ENCODE measurements around the gene ZNF93.
"Not testable (repeated sequence)": the region's sequence is repeated elsewhere in the genome, so short reads cannot be mapped to it uniquely, and the experiment has no call there.

The ZNF93 gene

DNA sequence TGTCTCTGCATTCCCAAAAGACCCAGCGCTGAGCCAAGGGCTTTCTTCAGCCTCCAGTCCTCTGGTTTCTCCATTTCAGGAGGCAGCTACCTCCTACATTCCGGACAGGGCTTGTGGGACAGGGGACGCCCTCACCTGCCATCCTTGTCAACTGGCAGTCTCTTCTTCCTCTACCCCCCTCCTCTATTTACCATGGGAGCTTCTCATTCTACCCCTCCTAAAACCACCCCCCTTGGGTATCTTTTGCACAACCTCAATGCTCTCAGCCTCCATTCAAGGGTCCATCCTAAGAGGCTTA is 43.8 kb downstream of the ZNF93 start:
- no peak for DNase-seq (ENCODE audit: low read depth)
- TF ChIP-seq CTCF (IDR thresholded peaks at IDR 0.05; ENCODE audit: control insufficient read depth, extremely low read depth, insufficient read depth): no peak
- H3K4me3 ChIP-seq (ENCODE audit: low read depth, low read length): no peak overlapping the region

DNA sequence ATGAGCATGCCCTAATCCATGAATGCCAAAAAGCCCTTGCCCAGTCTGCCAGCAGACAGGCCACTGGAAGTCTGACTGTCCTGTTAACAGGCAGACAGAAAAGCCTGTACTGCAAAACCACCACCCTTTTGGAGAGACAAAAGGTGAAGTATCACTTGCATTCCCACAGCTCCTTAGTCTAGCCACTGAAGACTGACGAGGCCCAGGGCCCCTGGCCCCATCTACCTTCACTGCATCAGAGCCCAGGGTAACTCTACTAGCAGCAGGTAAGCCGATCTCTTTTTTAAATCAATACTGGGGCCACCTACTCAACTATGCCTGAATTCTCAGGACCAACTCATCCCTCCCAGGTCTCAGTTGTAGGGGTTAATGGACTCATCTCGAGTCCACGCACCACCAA is 45.5 kb downstream of the ZNF93 start:
- TF ChIP-seq CTCF (IDR thresholded peaks at IDR 0.05; ENCODE audit: control insufficient read depth, extremely low read depth, insufficient read depth): no peak
- H3K4me3 ChIP-seq (ENCODE audit: low read depth, low read length): no peak overlapping the region
- DNase-seq (ENCODE audit: low read depth): no peak

- DNase-seq (ENCODE audit: low read depth): no peak
- H3K4me3 ChIP-seq (ENCODE audit: low read depth, low read length): no peak overlapping the region
- no peak for TF ChIP-seq CTCF (IDR thresholded peaks at IDR 0.05; ENCODE audit: control insufficient read depth, extremely low read depth, insufficient read depth)
These were observed 48.1 kb downstream of the ZNF93 start for GRCh38 chr19:19948800-19949199.

GRCh38 chr19:19955208-19955607 is 54.5 kb downstream of the ZNF93 start:
- no peak overlapping the region for H3K4me3 ChIP-seq (ENCODE audit: low read depth, low read length)
- DNase-seq (ENCODE audit: low read depth): no peak

DNA sequence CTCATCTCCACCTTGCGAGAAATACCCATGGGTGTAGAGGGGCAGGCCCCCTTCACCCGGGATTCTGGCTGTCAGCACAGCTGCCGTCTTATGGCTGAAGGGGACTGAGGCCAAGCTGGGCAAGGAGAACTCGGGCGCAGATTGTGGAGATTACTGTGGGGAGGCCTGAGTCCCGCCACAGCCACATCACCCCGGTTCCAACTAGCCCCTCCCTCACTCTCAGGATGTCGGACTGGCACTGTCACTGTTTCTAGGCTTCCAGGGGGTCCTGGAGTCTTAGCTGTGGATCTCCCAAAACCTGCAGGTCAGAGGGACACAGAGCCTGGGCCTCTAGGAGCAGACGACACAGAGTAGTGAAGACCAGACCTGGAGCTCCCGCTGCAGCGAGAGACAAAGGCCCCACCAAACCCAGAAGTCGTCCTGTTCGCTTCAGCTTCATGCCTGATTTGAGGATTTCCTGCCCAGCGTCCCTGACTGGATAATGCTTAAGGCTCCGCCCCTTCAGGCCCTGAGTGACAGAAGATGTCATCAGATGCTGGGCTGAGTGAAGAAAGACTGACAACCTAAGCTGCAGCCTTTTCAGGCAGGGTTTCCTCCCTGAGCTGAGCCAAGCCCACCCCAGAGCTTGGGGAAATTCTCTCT is 55.8 kb downstream of the ZNF93 start:
- no peak for DNase-seq (ENCODE audit: low read depth)
- no peak for TF ChIP-seq CTCF (IDR thresholded peaks at IDR 0.05; ENCODE audit: control insufficient read depth, extremely low read depth, insufficient read depth)
- no peak overlapping the region for H3K4me3 ChIP-seq (ENCODE audit: low read depth, low read length)

More at GRCh38 chr19:19955208-19955607, 54.5 kb downstream of the ZNF93 start:
- no peak for TF ChIP-seq CTCF (IDR thresholded peaks at IDR 0.05; ENCODE audit: control insufficient read depth, extremely low read depth, insufficient read depth)

DNA sequence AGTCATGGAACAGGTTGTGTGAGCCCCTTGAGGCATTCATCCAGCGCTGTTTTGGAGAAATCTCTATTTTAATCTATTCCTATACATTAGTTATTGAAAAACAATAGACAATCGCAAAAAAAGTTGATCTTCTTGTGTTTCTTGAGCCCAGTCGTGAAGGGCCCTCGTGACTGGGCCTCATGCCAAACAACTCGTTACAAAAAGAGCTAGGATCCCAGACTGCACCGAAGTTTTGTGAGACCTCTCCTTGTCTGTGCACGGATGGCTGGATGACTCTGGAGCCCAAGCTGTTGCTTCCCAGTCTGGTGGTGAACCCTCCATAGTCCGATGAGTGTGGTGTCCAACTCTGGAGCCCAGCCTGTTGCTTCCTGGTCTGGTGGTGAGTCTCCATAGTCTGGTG is 57.0 kb downstream of the ZNF93 start:
- not testable (repeated sequence) for H3K4me3 ChIP-seq (ENCODE audit: low read depth, low read length); DNase-seq (ENCODE audit: low read depth)

DNA sequence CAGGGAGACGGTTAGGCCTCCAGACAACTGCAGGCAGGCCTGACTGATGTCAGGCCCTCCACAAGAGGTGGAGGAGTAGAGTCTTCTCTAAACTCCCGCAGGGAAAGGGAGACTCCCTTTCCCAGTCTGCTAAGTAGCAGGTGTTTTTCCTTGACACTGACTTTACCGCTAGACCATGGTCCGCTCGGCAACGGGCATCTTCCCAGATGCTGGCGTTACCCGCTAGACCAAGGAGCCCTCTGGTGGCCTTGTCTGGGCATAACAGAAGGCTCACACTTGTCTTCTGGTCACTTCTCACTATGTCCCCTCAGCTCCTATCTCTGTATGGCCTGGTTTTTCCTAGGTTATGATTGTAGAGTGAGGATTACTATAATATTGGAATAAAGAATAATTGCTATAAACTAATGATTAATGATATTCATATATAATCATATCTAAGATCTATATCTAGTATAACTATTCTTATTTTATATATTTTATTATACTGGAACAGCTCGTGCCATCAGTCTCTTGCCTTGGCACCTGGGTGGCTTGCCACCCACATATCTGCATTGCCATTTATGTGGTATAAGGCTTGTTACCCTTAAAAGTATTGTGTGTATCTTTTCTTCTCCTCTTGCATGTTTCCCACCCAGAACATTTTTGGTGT is 58.5 kb downstream of the ZNF93 start:
- not testable (repeated sequence) for H3K4me3 ChIP-seq (ENCODE audit: low read depth, low read length)
- TF ChIP-seq CTCF (IDR thresholded peaks at IDR 0.05; ENCODE audit: control insufficient read depth, extremely low read depth, insufficient read depth): peak; percentile 77
- peak; percentile 30 for DNase-seq (ENCODE audit: low read depth)

All from LNCaP clone FGC (cell line).